Measurements from ENCODE around the gene KCNJ8. TPM values are rescaled to one million over a fixed set of nuclear protein-coding genes. Genes with fewer than 3 reads are reported as not detected.

The KCNJ8 gene
- total and polyA plus RNA-seq, 4 donors, result 6.2 to 16.1 (median 14.2) TPM

DNA sequence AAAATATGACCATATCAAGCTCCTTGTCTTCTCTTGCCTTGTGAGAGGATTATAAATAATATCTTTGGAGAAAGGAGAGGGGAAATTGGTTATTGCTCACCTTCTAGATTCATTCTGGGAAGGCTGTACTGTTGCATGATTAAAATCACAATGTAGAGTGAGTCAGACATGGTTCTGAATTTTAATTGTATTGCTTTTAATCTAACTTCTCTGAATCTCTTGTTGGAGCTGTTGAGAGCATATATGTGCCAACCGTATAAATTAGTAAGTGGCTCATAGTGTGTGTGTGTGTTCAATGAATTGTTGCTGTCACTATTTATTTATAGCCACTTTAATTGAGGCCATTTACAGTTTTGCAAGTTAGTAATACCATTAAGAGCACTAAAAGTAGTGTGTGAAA is 56.1 kb downstream of the KCNJ8 start:
- Histone ChIP-seq H3K27ac (ENCODE audit: low read depth in 1 of 2, low read length in 1 of 2) (no peak overlapping the region), H3K27me3 (ENCODE audit: control insufficient read depth in 3 of 3, insufficient read depth in 3 of 3, low read length in 2 of 3) (no peaks in the 10 kb centered on the region), H3K4me3 (no peak overlapping the region), H3K36me3 (ENCODE audit: control insufficient read depth in 4 of 4, insufficient read depth in 4 of 4, low read length in 4 of 4) (no peaks in the 10 kb centered on the region), H3K4me1 (ENCODE audit: control insufficient read depth in 5 of 5, insufficient read depth in 5 of 5, low read length in 5 of 5) (peaks cover 0 to 11% (median 6%) of the 10 kb centered on the region in 5 donors), H3K9ac (ENCODE audit: insufficient read depth in 1 of 2, low read length in 2 of 2) (no peak overlapping the region), H3K9me3 (ENCODE audit: control insufficient read depth in 4 of 4, insufficient read depth in 3 of 4, low read length in 3 of 4) (no peaks in the 10 kb centered on the region)
- no peak for ATAC-seq (ENCODE audit: insufficient read depth, low FRiP score)
- TF ChIP-seq, protein P1, sequence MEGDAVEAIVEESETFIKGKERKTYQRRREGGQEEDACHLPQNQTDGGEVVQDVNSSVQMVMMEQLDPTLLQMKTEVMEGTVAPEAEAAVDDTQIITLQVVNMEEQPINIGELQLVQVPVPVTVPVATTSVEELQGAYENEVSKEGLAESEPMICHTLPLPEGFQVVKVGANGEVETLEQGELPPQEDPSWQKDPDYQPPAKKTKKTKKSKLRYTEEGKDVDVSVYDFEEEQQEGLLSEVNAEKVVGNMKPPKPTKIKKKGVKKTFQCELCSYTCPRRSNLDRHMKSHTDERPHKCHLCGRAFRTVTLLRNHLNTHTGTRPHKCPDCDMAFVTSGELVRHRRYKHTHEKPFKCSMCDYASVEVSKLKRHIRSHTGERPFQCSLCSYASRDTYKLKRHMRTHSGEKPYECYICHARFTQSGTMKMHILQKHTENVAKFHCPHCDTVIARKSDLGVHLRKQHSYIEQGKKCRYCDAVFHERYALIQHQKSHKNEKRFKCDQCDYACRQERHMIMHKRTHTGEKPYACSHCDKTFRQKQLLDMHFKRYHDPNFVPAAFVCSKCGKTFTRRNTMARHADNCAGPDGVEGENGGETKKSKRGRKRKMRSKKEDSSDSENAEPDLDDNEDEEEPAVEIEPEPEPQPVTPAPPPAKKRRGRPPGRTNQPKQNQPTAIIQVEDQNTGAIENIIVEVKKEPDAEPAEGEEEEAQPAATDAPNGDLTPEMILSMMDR (IDR thresholded peaks at IDR 0.05; ENCODE audit: control extremely low read depth, extremely low read depth), result no peak
- 72 to 92% methylated on average over 1 of the region's 1 CpG for WGBS, 2 donors
- no peak for DNase-seq

DNA sequence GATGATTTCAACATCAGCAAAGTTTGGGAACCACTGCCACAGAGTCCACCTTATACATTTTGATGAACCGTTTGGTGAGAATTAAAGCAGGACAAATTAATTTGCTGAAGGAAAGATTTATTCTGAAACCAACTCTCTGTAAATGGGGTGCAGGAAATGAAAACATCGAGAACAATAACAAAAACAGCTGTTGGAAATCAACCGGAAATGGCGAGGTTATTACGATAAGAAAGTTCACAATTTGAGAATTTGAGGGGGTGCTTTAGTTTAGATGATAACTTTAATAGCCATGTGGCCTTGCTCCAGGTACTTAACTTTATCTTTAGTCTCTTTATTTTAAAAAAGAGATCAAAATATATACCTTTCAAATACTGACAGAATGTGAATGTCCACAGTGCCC is 56.7 kb downstream of the KCNJ8 start:
- Histone ChIP-seq H3K36me3 (ENCODE audit: control insufficient read depth in 4 of 4, insufficient read depth in 4 of 4, low read length in 4 of 4) (no peaks in the 10 kb centered on the region), H3K4me1 (ENCODE audit: control insufficient read depth in 5 of 5, insufficient read depth in 5 of 5, low read length in 5 of 5) (peaks cover 0 to 11% (median 6%) of the 10 kb centered on the region in 5 donors), H3K9ac (ENCODE audit: insufficient read depth in 1 of 2, low read length in 2 of 2) (no peak overlapping the region), H3K27ac (ENCODE audit: low read depth in 1 of 2, low read length in 1 of 2) (peak overlapping the region in 1 of 2 donors; percentile 45), H3K4me3 (no peak overlapping the region), H3K9me3 (ENCODE audit: control insufficient read depth in 4 of 4, insufficient read depth in 3 of 4, low read length in 3 of 4) (no peaks in the 10 kb centered on the region), H3K27me3 (ENCODE audit: control insufficient read depth in 3 of 3, insufficient read depth in 3 of 3, low read length in 2 of 3) (no peaks in the 10 kb centered on the region)
- DNase-seq (peak in 2 of 3 donors; percentile 44 to 59), ATAC-seq (ENCODE audit: insufficient read depth, low FRiP score) (no peak)
- 64 to 81% methylated on average over 5 of the region's 5 CpGs for WGBS, 2 donors
- TF ChIP-seq, protein P1 (IDR thresholded peaks at IDR 0.05; ENCODE audit: control extremely low read depth, extremely low read depth), result no peak

DNA sequence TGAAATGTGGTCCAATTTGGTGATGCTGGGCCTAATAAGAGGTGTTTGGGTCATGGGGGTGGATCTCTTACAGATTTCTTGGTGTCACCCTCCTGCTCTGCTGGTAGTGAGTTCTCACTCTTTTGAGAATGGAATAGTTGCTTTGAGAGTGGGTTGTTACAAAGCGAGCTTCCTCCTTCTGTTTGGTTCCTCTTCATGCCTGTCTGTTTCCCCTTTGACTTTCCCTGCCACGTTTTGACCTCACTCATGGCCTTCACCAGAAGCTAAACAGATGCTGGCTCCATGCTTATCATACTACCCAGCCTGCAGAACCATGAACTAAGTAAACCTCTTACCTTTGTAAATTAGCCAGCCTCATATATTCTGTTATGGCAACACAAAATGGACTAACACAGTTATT is 59.1 kb downstream of the KCNJ8 start:
- Histone ChIP-seq H3K27me3 (ENCODE audit: control insufficient read depth in 3 of 3, insufficient read depth in 3 of 3, low read length in 2 of 3) (no peaks in the 10 kb centered on the region), H3K9me3 (ENCODE audit: control insufficient read depth in 4 of 4, insufficient read depth in 3 of 4, low read length in 3 of 4) (no peaks in the 10 kb centered on the region), H3K36me3 (ENCODE audit: control insufficient read depth in 4 of 4, insufficient read depth in 4 of 4, low read length in 4 of 4) (no peaks in the 10 kb centered on the region), H3K27ac (ENCODE audit: low read depth in 1 of 2, low read length in 1 of 2) (no peak overlapping the region), H3K9ac (ENCODE audit: insufficient read depth in 1 of 2, low read length in 2 of 2) (no peak overlapping the region), H3K4me1 (ENCODE audit: control insufficient read depth in 5 of 5, insufficient read depth in 5 of 5, low read length in 5 of 5) (peaks cover 0 to 16% (median 11%) of the 10 kb centered on the region in 5 donors), H3K4me3 (no peak overlapping the region)
- ATAC-seq (ENCODE audit: insufficient read depth, low FRiP score), result no peak
- TF ChIP-seq, protein P1 (IDR thresholded peaks at IDR 0.05; ENCODE audit: control extremely low read depth, extremely low read depth), result no peak
- 24 to 43% methylated on average over 2 of the region's 2 CpGs for WGBS, 2 donors
- DNase-seq, result no peak

Other genes starting within 250 kb of the KCNJ8 start
- 10 to 100 TPM in 1 of 2 donors, under 1 TPM in 1; 0.58 to 24.0 TPM for gene SPX, start 248.4 kb downstream of the KCNJ8 start, total RNA-seq
- under 1 TPM; 0.09 to 0.51 TPM for gene SPX, start 248.4 kb downstream of the KCNJ8 start, polyA plus RNA-seq
- gene GYS2, start 169.9 kb downstream of the KCNJ8 start, total RNA-seq, result not detected
- gene GYS2, start 169.9 kb downstream of the KCNJ8 start, polyA plus RNA-seq, result under 1 TPM; 0.03 to 0.10 TPM
- 100 to 1,000 TPM; 437 to 480 TPM for gene LDHB, start 116.9 kb downstream of the KCNJ8 start, total RNA-seq
- gene LDHB, start 116.9 kb downstream of the KCNJ8 start, polyA plus RNA-seq, result 100 to 1,000 TPM; 370 to 551 TPM
- 10 to 100 TPM; 12.7 to 33.4 TPM for gene ABCC9, start 166.7 kb upstream of the KCNJ8 start, total RNA-seq
- gene ABCC9, start 166.7 kb upstream of the KCNJ8 start, polyA plus RNA-seq, result 1 to 10 TPM; 2.5 to 2.7 TPM

All from lung (tissue), 12 donors.